Sciatic nerve (tissue), 2 donors: ENCODE measurements around the gene SLC8A3. TPM values are rescaled to one million over a fixed set of nuclear protein-coding genes. Genes with fewer than 3 reads are reported as not detected.

Experiments
- ATAC-seq: fragments of 200-7000 bp; cut with Tn5 transposase; one replicate; pipeline ENCODE4 v1.9.1; 2020; ENCODE audit warnings: mild to moderate bottlenecking, moderate library complexity
- DNase-seq: peaks from one replicate; pipeline ENCODE4 v3.0.0-alpha.2; 2020; ENCODE audit warnings: low spot score
- intact Hi-C: fragments of 100-400 bp; cut with DNase I; formaldehyde crosslinking; loops from one replicate; pipeline ENCODE4 v1.14.2; 2022
- total RNA-seq: library from RNA; stranded (reverse); fragmentation: NEBNext Ultra II Directional; extraction: Animal tissue kit (Norgen Biotek cat#: 25700); gene quantifications from one replicate; pipeline ENCODE4 v1.2.1, GENCODE V29; 2021
- donor health status: DM: no; HTN: no; CAD: no.
- donor health status: DM: no; HTN: no; CAD: no.

The SLC8A3 gene
- total RNA-seq, 1 donor from 2014 or later: 0.53 TPM

DNA sequence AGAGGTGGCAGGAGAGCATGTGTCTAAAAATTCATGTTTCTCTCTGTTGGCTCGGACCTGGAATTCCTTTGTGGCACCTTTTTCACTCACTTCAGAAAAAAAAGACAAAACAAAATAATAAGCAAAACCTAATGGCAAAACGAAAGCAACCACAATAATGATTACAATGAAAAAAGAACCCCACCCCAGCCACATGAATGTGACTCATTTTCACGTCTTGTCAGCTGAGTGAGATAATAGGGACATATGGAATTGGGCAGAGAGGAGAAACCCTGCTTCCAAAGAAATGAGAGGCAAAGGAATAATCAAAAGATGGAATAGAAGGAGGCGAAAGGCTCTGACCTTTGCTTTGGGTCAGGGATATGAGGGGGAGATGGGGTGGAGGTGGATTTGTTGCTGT, 143.4 kb downstream of the SLC8A3 start:
- DNase-seq (no peak), ATAC-seq (no peak)
- intact Hi-C loops: no loop called here

- no peak for ATAC-seq
- intact Hi-C loops: no loop called here
- DNase-seq: no peak
These were observed 145.8 kb downstream of the SLC8A3 start for GRCh38 chr14:70043001-70043400.

GRCh38 chr14:70036665-70037064, 152.1 kb downstream of the SLC8A3 start:
- ATAC-seq: no peak
- DNase-seq: no peak
- intact Hi-C loops: no loop called here

DNA sequence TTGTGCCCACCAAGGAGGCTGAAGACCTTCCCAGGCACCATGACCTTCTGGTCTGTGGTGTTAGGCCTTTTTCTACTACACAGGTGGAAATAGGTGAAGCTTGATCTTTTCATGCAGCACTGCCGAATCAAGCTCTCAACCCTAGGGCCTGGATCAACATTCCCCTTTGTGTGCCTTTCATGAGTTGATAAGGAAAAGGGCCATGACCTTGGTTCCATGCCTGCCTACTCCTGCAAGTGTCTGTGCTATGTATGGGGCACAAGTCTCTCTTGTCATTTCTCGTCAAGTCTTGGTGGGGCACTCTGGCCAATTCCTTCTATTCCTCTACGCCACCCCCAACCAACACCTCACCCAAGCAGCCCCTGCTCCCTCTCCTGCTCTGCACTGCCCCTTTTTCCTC, 154.5 kb downstream of the SLC8A3 start:
- DNase-seq (no peak), ATAC-seq (no peak)
- intact Hi-C loops: no loop called here

DNA sequence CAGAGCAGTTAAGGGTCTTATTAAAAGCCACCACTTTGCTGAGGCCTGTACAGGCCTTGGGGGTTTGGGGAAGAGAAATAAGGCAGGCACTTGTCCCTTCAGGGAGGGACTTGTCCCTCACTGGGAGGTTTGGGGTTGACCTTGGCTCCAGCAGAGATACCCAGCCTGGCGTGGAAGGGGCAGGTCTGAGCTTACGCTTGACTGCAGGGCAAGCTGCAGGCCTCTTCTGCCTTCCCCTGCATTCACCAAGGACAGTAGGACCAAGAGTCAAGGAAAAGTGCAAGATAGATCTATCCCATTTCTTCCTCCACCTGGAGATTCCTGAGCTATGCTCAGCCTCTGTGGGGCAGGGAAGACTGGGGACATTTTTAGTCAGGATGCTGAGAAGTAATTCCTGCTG, 155.2 kb downstream of the SLC8A3 start:
- ATAC-seq (no peak), DNase-seq (no peak)
- intact Hi-C loops: no loop called here

GRCh38 chr14:70033116-70033515, 155.6 kb downstream of the SLC8A3 start:
- intact Hi-C loops: no loop called here
- no peak for ATAC-seq
- DNase-seq: no peak

DNA sequence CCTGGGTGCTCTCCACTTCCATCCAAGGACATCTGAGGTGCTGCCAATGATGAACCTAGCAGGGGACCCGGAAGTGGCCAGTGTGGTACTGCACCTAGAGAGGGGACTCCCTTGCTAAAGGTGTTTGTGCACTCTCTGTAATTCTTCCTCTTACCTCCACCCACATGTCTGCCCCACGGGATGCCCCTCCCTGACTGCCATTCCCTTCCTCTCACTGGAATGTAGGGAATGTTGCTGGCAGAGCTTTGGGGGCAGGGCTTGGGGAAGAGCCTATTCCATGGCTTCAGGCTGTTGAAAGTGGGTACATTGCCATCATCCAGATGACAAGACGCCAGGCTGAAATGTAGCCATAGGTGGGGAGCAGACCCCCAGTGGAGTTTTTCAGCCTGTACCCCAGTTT, 156.3 kb downstream of the SLC8A3 start:
- DNase-seq (no peak), ATAC-seq (no peak)
- intact Hi-C loops: no loop called here

DNA sequence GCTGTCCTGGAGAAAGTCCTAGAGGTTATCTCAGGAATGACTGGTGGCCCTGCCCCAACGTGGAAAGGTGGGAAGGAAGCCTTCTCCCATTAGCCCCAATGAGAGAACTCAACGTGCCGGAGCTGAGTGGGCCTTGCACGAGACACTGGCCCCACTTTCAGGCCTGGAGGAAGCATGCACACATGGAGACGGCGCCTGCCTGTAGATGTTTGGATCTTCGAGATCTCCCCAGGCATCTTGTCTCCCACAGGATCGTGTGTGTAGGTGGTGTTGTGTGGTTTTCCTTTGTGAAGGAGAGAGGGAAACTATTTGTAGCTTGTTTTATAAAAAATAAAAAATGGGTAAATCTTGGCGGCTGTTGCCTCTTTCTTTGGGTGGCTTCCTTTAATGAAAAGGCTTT, 156.7 kb downstream of the SLC8A3 start:
- intact Hi-C loops: no loop called here
- ATAC-seq: no peak
- DNase-seq: no peak

GRCh38 chr14:70029296-70030132, 159.2 kb downstream of the SLC8A3 start:
- no peak for ATAC-seq
- no peak for DNase-seq
- intact Hi-C loops: loop anchor here (2.0 kb wide), 1 partner anchor 211 kb away; no protein-coding TSS in a partner anchor

DNA sequence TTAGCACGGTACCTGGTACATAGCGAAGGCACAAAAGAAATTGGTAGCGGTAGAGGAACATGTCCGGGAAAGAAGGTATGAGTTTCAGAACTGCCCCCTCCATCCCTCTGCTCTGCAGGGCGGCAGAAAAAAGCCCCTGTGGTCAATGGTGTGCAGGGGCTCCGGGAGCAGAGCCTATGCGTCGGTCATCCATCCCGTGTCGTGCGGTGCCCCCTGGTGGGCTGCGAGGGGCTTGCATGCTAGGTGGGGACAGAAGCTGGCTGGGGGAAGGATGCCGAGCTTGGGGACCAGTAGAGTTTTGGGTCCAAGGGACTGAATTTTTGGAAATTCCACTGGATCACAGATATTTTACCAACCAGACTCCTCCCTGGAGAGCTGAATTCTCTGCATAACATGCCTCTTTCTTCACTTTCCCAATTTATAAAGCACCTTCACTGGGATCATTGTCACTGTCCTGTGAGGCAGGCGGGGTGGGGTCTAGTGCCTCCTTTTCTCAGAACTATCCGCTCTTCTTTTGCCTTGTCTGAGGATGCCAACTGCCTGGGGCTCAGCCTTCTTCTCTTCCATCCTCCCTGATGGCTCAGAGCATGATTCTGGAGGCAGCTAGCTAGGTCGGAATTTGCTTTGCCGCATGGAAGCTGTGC, 160.8 kb downstream of the SLC8A3 start:
- intact Hi-C loops: loop anchor here (2.0 kb wide), 1 partner anchor 209 kb away; no protein-coding TSS in a partner anchor
- peak; percentile 83 for ATAC-seq
- peak; percentile 88 for DNase-seq

DNA sequence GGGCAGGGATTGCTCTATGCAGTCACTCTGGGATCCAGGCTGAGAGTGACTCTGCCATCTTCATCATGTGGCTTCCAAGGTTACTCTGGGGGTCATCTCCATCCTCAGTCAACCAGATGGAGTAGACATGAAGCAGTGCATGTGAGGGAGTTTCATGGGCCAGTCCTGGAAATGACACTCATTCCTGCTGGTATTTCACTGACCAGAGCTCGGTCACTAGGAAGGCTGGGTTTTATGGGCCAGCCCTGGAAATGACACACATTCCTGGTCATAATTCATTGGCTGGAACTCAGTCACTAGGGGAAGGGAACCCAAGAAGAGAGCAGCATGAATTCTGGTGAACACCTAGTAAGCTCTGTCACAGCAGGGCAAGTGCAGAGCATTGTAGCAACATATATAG, 164.9 kb downstream of the SLC8A3 start:
- DNase-seq: no peak
- no peak for ATAC-seq
- intact Hi-C loops: no loop called here

- DNase-seq (no peak), ATAC-seq (no peak)
- intact Hi-C loops: no loop called here
These were observed 165.8 kb downstream of the SLC8A3 start for GRCh38 chr14:70022771-70023445.

DNA sequence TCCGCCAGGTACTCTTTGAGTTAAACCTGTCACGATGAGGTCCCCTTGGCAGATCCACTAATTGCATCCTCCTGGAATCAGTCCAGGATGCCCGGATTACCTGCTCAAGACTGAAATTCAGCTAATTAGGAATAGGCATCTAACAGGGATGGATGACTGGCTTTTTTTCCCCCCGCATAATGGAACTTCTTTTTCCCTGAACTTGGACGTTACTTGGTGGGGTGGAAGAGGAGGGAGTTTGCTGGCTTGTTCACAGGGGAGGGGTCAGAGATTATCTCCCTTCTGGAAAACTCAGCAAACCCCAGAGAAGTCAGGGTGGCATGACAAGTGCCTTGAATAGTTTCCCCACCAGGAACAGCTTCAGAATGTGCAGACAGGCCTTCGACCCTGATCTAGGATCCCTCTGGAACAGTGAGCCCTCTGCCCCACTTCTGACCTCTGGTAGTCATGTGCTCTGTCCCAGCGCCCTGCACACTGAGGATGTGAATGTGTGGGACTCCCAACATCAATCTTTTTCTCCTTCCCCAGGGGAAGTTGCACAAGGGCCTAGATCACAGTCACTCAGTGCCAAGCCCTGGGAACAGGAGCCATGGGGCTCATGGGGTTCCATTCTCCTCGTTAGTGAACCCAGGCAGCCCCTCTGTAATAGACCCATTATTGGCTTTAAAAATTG, 167.1 kb downstream of the SLC8A3 start:
- intact Hi-C loops: no loop called here
- no peak for DNase-seq
- ATAC-seq: no peak

- intact Hi-C loops: no loop called here
- no peak for ATAC-seq
- no peak for DNase-seq
These were observed 168.2 kb downstream of the SLC8A3 start for GRCh38 chr14:70020352-70021170.

DNA sequence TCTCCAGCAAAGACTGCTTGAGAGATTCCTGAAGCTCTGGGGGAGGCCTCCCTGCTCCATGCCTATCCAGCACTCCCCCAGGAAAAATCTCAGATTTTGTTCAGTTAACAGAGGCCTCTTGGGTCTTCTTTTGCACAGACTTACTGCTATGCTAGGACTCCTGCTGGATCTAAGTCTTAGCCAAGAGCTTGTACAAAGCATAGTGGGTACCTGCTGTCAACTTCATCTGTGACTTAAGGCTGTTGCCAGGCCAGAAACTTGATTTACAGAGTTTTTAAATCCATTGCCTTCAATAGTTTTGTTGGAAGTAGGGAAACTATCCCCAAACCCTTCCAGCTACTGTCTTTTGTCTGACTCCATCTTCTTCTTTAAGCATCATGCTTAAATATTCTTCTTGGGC, 169.1 kb downstream of the SLC8A3 start:
- DNase-seq (no peak), ATAC-seq (no peak)
- intact Hi-C loops: no loop called here

- intact Hi-C loops: no loop called here
- ATAC-seq (peak; percentile 89), DNase-seq (peak; percentile 66)
These were observed 170.0 kb downstream of the SLC8A3 start for GRCh38 chr14:70018713-70019211.

DNA sequence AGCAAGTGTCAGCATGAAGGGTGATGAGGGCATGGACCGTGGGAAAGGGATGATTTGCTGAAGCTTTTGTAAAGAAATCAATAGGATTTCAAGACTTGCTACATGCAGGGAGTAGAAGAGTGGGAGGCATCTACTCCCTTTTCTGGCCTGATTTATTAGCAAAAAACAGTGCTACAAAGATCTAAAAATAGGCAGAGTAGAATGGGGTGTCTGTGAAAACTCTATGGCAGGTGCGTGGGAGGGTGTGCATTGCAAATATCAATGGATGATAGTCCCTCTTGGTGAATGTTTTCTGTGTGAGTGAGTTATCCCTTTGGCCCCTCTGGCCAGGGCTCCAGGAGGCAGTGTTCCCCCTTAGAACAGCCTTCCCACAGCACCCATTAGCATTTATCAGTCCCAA, 170.5 kb downstream of the SLC8A3 start:
- intact Hi-C loops: no loop called here
- no peak for DNase-seq
- no peak for ATAC-seq

GRCh38 chr14:70014406-70015095, 174.2 kb downstream of the SLC8A3 start:
- DNase-seq: no peak
- ATAC-seq: no peak
- intact Hi-C loops: no loop called here
